Suppressor macrophage treated with lipopolysaccharide for 1 hour (primary cell): ENCODE results near the gene ACP1.
"Not testable (repeated sequence)": the region's sequence is repeated elsewhere in the genome, so short reads cannot be mapped to it uniquely, and the experiment has no call there.

Experiments used
- DNase-seq, 3 donors: peaks; one replicate each; pipeline ENCODE4 v3.0.0-alpha.2; 2020 to 2022

Gene ACP1

DNA sequence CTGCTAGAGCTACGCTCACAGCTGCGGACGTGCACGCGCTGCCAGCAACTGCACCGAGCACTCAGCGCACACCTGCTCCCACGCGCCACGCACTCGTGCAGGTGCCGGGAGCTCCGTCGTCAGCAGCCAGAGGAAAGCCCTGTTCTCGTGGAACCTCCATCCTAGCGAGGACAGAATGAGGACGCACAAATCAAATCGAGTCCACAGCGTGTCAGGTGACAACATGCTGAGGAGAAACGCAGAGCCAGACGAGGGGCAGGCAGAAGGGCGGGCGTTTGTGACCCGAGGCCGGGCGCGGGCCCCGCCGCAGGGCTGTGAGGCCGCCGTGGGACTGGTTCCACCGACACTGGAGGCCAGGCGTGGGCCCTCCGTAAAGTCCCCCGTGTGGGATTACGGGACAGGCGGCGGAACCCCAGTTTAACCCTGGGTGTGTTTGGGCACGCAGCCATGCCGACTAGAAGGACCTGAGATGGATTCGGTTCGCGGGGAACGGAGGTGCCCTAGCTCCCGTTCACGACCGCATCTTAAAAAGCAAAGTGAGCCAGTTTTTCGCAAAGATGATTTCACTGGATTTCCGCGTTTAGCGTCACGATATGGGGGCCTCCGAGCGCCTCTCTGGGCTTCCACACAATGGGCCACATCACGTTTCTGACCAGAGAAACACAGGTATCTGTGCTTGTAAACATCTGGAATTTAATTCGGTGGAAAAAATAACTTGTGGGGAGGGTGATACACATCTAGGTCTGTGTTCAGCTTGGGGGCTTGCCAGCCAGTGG is 50.0 kb downstream of the ACP1 start:
- no peak for DNase-seq

DNA sequence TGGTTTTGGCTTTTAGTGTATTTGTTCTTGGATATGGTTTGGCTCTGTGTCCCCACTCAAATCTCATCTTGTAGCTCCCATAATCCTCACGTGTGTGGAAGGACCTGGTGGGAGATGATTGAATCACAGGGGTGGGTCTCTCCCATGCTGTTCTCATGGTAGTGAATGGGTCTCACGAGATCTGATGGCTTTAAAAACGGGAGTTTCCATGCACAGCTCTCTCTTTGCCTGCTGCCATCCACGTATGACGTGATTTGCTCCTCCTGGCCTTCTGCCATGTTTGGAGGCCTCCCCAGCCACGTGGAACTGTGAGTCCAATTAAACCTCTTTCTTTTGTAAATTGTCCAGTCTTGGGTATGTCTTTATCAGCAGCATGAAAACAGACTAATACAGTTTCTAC is 51.2 kb downstream of the ACP1 start:
- not testable (repeated sequence) for DNase-seq

DNA sequence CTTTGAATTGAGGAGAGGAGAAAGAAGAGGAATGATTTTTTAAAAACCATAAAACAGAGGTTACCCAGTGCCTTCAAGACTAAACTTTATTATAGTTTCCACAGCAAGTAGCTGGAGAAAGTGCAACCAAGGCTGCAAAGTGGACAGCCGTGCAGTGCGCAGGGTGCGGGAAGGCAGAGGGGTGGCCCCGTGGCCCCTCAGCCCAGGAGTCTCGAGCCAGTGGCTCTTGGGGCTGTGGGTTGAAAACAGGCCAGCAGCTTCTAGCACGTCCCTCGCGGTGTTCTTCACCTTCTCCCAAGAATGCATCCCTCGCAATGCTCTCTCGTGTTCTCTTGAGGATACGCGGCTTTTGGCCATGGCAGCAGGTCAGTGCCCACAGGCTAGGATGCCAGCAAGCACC is 51.6 kb downstream of the ACP1 start:
- no peak for DNase-seq

DNA sequence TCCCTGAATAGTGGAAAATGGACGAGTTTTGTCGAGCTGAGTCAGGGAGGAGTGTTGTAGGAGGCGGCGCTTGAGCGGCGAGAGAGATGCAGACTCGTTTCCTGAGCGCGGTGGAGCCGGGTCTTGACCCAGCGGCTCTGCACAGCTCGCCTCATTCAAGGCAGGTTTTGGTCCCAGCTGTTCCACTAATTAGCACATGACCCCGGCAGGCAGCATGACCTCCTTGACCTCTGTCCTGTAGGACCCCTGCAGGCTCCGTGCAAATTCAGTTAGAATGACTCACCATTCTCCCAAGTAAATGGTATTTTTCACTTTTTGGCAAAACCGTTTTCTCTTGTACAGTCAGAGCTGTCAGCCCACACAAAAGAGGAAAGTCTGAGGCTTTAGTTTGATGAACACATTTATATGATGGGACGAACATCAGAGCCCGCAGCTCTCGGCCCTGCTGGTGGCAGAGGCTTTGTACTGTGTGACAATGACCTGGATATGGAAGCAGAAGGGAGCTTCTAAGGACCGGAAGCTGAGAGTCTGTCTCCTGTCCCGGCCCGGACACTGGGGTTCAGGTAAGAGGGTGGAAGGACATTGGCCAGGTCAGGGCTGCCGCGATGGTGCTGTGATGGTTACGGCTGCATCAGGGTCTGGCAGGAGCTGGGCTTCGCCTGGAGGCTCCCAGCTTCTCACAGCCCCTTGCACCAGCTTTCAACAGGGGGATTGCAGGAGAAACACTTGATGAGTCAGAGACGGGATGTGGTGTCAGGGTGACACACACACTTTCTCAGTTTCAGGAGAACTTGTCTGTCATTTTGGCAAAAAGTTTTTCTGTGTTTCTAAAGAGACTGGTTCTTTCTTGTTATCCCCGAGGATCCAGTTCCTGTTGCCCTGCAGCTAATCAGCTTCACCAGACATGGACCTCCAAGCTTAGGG is 53.0 kb downstream of the ACP1 start:
- no peak for DNase-seq

DNA sequence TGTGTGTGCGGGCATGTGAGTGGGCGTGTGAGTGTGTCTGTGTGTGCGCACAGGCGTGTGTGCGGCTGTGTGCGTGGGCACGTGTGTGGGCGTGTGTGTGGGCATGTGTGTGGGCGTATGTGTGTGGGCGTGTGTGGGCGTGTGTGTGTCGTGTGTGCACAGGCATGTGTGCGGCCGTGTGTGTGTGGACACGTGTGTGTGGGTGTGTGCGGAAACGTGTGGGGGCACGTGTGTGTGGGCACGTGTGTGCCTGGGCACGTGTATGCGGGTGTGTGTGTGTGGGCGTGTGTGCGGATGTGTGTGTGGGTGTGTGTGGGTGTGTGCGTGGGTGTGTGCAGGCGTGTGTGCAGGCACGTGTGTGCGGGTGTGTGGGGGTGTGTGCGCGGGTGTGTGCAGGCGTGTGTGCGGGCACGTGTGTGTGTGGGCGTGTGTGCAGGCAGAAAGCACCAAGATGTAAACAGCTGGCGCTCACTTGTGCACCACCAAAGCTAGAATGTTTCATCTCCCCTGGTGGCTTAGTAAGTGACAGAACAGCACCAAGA is 54.4 kb downstream of the ACP1 start:
- DNase-seq, result no peak

DNA sequence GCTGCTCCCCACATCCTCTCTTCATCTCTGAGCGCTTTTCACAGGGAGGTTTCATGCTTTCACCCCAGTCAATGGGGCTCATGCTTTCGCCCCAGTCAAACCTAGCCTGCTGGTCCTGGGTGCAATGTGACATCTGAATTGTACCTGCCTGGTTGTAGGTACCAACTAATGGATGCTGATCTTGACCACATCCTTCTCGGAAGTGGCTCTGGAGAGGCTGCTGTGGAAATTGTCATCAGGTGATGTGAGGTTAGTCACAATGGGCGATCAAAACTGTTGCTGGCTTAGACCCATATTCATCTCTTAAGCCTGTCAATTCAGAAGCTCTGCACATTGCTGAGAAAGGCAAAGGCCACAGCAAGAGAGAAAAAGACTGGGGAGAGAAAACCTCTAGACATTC is 55.8 kb downstream of the ACP1 start:
- no peak for DNase-seq

DNA sequence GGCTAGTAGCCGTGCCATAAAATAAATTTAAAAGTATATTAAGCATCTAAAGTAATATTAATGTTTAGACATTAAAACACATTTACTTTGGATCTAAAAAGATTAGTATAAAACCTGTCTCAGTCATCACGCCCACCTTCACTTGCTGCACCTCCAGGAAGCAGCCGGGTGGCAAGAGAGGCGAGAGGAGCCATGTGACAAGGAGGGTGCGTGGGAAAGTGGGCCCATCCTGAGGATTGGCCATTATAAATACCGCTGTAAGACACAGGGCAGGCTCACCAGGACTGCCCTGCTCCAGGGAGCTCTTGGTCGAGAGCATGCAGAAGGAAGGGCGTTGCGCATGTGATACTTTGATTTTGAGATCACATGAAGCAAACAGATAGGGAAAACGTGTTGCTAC is 57.6 kb downstream of the ACP1 start:
- no peak for DNase-seq

DNA sequence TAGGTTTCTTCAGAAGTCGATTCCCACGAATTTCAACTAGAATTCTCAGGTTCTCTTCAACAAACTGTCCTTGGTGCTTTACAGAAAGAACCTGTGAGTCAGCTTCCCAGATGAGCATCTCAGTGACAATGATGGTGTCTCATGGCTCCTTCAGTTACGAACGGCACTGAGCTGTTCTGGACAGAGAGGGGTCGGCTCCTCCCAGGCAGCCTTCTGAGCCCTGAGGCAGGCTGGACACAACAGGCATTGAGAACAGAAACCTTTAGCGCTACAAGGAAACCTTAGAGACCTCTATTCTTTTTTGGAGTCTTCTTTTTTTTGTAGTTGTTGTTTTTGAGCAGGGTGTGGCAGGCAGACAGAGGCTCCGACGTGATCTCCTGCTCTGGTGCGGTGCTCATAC is 58.3 kb downstream of the ACP1 start:
- no peak for DNase-seq
